Activated CD4-positive, alpha-beta T cell treated with anti-CD3 and anti-CD28 coated beads, Interleukin-2, amount 10 ng/mL, durations not matched to agents 7 days and 5 days (primary cell): ENCODE measurements around the gene EYA2. TPM values are rescaled to one million over a fixed set of nuclear protein-coding genes. Genes with fewer than 3 reads are reported as not detected.

Experiments
- CTCF ChIA-PET: fragments of 350-600 bp; sonication (Branson Sonifier 250); formaldehyde crosslinking; loops from one replicate; lab custom pipeline; 2021; ENCODE audit warnings: antibody characterized with exemption; lab: Charles Lee
- POLR2A ChIA-PET: fragments of 350-600 bp; sonication (Branson Sonifier 250); formaldehyde crosslinking; loops from one replicate; lab custom pipeline; 2021; ENCODE audit warnings: antibody characterized with exemption; lab: Charles Lee
- DNase-seq: peaks from one replicate; pipeline ENCODE4 v3.0.0-alpha.2; 2020
- H3K27ac Mint-ChIP-seq: one replicate; pipeline ENCODE4 v1.8.0; 2021; ENCODE audit warnings: mild to moderate bottlenecking, moderate library complexity, mixed read lengths
- H3K27me3 Mint-ChIP-seq: one replicate; pipeline ENCODE4 v1.8.0; 2021; ENCODE audit warnings: mixed read lengths
- H3K36me3 Mint-ChIP-seq: one replicate; pipeline ENCODE4 v1.8.0; 2021; ENCODE audit warnings: low read depth, mixed read lengths
- H3K4me1 Mint-ChIP-seq: one replicate; pipeline ENCODE4 v1.8.0; 2021; ENCODE audit warnings: mixed read lengths
- H3K4me3 Mint-ChIP-seq: one replicate; pipeline ENCODE4 v1.8.0; 2021; ENCODE audit warnings: mild to moderate bottlenecking, moderate library complexity, mixed read lengths
- H3K9me3 Mint-ChIP-seq: one replicate; pipeline ENCODE4 v1.8.0; 2021; ENCODE audit warnings: mixed read lengths
- total RNA-seq, 2 experiments: library from RNA; stranded (reverse); gene quantifications; one replicate each; pipeline ENCODE4 v1.2.3, GENCODE V29; 2021

EYA2 gene
- total RNA-seq, 2 experiments from 2014 or later = not detected

- POLR2A ChIA-PET = no interaction called here
- Mint-ChIP-seq H3K4me1 (no peaks in the 10 kb centered on the region), H3K27me3 (no peaks in the 10 kb centered on the region), H3K4me3 (no peak overlapping the region), H3K36me3 (peaks cover 23% of the 10 kb centered on the region), H3K27ac (no peak overlapping the region), H3K9me3 (no peaks in the 10 kb centered on the region)
- CTCF ChIA-PET = interaction anchor here (0.6 to 1.5 kb wide), 4 partner anchors 9 to 509 kb away, joined by 3 read pairs; no protein-coding TSS in a partner anchor
- DNase-seq = no peak
Observed at GRCh38 chr20:47212606-47213207, 318.1 kb downstream of the EYA2 start.

- ChIA-PET CTCF (interaction anchor here (0.9 to 2.0 kb wide), 6 partner anchors 8 to 170 kb away, joined by 3 to 7 read pairs (median 4); no protein-coding TSS in a partner anchor), POLR2A (interaction anchor here (0.7 kb wide), 1 partner anchor 8 kb away, joined by 3 read pairs; no protein-coding TSS in a partner anchor)
- Mint-ChIP-seq H3K4me3 (no peak overlapping the region), H3K9me3 (no peaks in the 10 kb centered on the region), H3K27ac (no peak overlapping the region), H3K4me1 (no peaks in the 10 kb centered on the region), H3K36me3 (peaks cover 34% of the 10 kb centered on the region), H3K27me3 (no peaks in the 10 kb centered on the region)
- DNase-seq = no peak
Observed at GRCh38 chr20:47213966-47214365, 319.3 kb downstream of the EYA2 start.

GRCh38 chr20:47215653-47216397, 321.2 kb downstream of the EYA2 start:
- no peak overlapping the region for H3K4me3 Mint-ChIP-seq
- H3K36me3 Mint-ChIP-seq = peaks cover 38% of the 10 kb centered on the region
- H3K27ac Mint-ChIP-seq = no peak overlapping the region
- ChIA-PET CTCF (interaction anchor here (1.1 to 2.0 kb wide), 2 partner anchors 12 to 168 kb away, joined by 3 to 7 read pairs; no protein-coding TSS in a partner anchor), POLR2A (no interaction called here)
- H3K4me1 Mint-ChIP-seq = no peaks in the 10 kb centered on the region
- no peaks in the 10 kb centered on the region for H3K9me3 Mint-ChIP-seq
- no peaks in the 10 kb centered on the region for H3K27me3 Mint-ChIP-seq
- no peak for DNase-seq

GRCh38 chr20:47216819-47217410, 322.3 kb downstream of the EYA2 start:
- H3K27ac Mint-ChIP-seq = no peak overlapping the region
- no peak overlapping the region for H3K4me3 Mint-ChIP-seq
- H3K4me1 Mint-ChIP-seq = peaks cover 2% of the 10 kb centered on the region
- ChIA-PET CTCF (interaction anchor here (1.1 to 1.4 kb wide), 2 partner anchors 13 to 167 kb away, joined by 3 to 4 read pairs; no protein-coding TSS in a partner anchor), POLR2A (no interaction called here)
- H3K36me3 Mint-ChIP-seq = peaks cover 46% of the 10 kb centered on the region
- H3K27me3 Mint-ChIP-seq = no peaks in the 10 kb centered on the region
- DNase-seq = no peak
- no peaks in the 10 kb centered on the region for H3K9me3 Mint-ChIP-seq

- Mint-ChIP-seq H3K4me3 (no peak overlapping the region), H3K4me1 (peaks cover 8% of the 10 kb centered on the region), H3K27ac (peak overlapping the region; percentile 33), H3K9me3 (no peaks in the 10 kb centered on the region), H3K36me3 (peaks cover 54% of the 10 kb centered on the region), H3K27me3 (no peaks in the 10 kb centered on the region)
- POLR2A ChIA-PET = no interaction called here
- DNase-seq = no peak
- CTCF ChIA-PET = interaction anchor here (0.6 to 2.3 kb wide), 4 partner anchors 21 to 833 kb away, joined by 3 to 7 read pairs (median 4); no protein-coding TSS in a partner anchor
Observed at GRCh38 chr20:47217482-47218446, 323.1 kb downstream of the EYA2 start.

- no peak overlapping the region for H3K4me3 Mint-ChIP-seq
- H3K36me3 Mint-ChIP-seq = peaks cover 67% of the 10 kb centered on the region
Observed at GRCh38 chr20:47220161-47220582, 325.5 kb downstream of the EYA2 start.

GRCh38 chr20:47221036-47221625, 326.5 kb downstream of the EYA2 start:
- DNase-seq = no peak
- POLR2A ChIA-PET = no interaction called here
- H3K4me3 Mint-ChIP-seq = no peak overlapping the region
- no peak overlapping the region for H3K27ac Mint-ChIP-seq
- no peaks in the 10 kb centered on the region for H3K9me3 Mint-ChIP-seq
- peaks cover 8% of the 10 kb centered on the region for H3K4me1 Mint-ChIP-seq
- CTCF ChIA-PET = interaction anchor here (1.1 to 1.8 kb wide), 2 partner anchors 16 to 163 kb away, joined by 4 to 7 read pairs; no protein-coding TSS in a partner anchor
- peaks cover 62% of the 10 kb centered on the region for H3K36me3 Mint-ChIP-seq
- H3K27me3 Mint-ChIP-seq = no peaks in the 10 kb centered on the region

More at GRCh38 chr20:47220161-47220582, 325.5 kb downstream of the EYA2 start:
- Mint-ChIP-seq H3K27me3 (no peaks in the 10 kb centered on the region), H3K27ac (no peak overlapping the region), H3K9me3 (no peaks in the 10 kb centered on the region), H3K4me1 (peaks cover 8% of the 10 kb centered on the region)
- DNase-seq = peak; percentile 56
- ChIA-PET POLR2A (no interaction called here), CTCF (interaction anchor here (1.5 to 2.3 kb wide), 4 partner anchors 9 to 164 kb away, joined by 3 to 9 read pairs (median 6); no protein-coding TSS in a partner anchor)

GRCh38 chr20:47222468-47223119, 328.0 kb downstream of the EYA2 start:
- Mint-ChIP-seq H3K4me1 (peaks cover 8% of the 10 kb centered on the region), H3K27ac (peak overlapping the region; percentile 25), H3K4me3 (no peak overlapping the region), H3K27me3 (no peaks in the 10 kb centered on the region), H3K9me3 (no peaks in the 10 kb centered on the region), H3K36me3 (peaks cover 60% of the 10 kb centered on the region)
- POLR2A ChIA-PET = interaction anchor here (0.6 kb wide), 1 partner anchor 9 kb away, joined by 3 read pairs; no protein-coding TSS in a partner anchor
- DNase-seq = no peak
- CTCF ChIA-PET = interaction anchor here (1.8 to 2.0 kb wide), 2 partner anchors 10 to 17 kb away, joined by 4 read pairs; no protein-coding TSS in a partner anchor

- H3K27ac Mint-ChIP-seq = no peak overlapping the region
Observed at GRCh38 chr20:47223896-47224295, 329.3 kb downstream of the EYA2 start.

GRCh38 chr20:47224300-47224791, 329.7 kb downstream of the EYA2 start:
- H3K4me1 Mint-ChIP-seq = peaks cover 8% of the 10 kb centered on the region
- ChIA-PET POLR2A (no interaction called here), CTCF (interaction anchor here (1.2 to 2.0 kb wide), 3 partner anchors 9 to 40 kb away, joined by 3 to 4 read pairs (median 4); no protein-coding TSS in a partner anchor)
- H3K36me3 Mint-ChIP-seq = peaks cover 53% of the 10 kb centered on the region
- no peak for DNase-seq
- H3K4me3 Mint-ChIP-seq = no peak overlapping the region
- no peaks in the 10 kb centered on the region for H3K27me3 Mint-ChIP-seq
- no peaks in the 10 kb centered on the region for H3K9me3 Mint-ChIP-seq
- H3K27ac Mint-ChIP-seq = no peak overlapping the region

More at GRCh38 chr20:47223896-47224295, 329.3 kb downstream of the EYA2 start:
- no peaks in the 10 kb centered on the region for H3K9me3 Mint-ChIP-seq
- no peak overlapping the region for H3K4me3 Mint-ChIP-seq
- CTCF ChIA-PET = interaction anchor here (0.6 to 2.0 kb wide), 4 partner anchors 9 to 224 kb away, joined by 3 to 4 read pairs (median 4); no protein-coding TSS in a partner anchor
- H3K4me1 Mint-ChIP-seq = peaks cover 8% of the 10 kb centered on the region
- DNase-seq = no peak
- POLR2A ChIA-PET = no interaction called here
- H3K36me3 Mint-ChIP-seq = peaks cover 53% of the 10 kb centered on the region
- no peaks in the 10 kb centered on the region for H3K27me3 Mint-ChIP-seq

GRCh38 chr20:47224857-47225256, 330.2 kb downstream of the EYA2 start:
- no peak for DNase-seq
- ChIA-PET CTCF (interaction anchor here (0.6 to 1.2 kb wide), 3 partner anchors 11 to 1650 kb away, joined by 3 to 4 read pairs (median 3); no protein-coding TSS in a partner anchor), POLR2A (no interaction called here)
- Mint-ChIP-seq H3K4me1 (peaks cover 8% of the 10 kb centered on the region), H3K36me3 (peaks cover 50% of the 10 kb centered on the region), H3K4me3 (no peak overlapping the region), H3K27ac (no peak overlapping the region), H3K9me3 (no peaks in the 10 kb centered on the region), H3K27me3 (no peaks in the 10 kb centered on the region)
